Testis (tissue), 2 donors: ENCODE results near the gene CACNB4.

ENCODE experiments used
- CTCF ChIP-seq, 3 experiments: fragments of 450-650 bp in 2 of 3; fragments of 200-600 bp in 1 of 3; sonication (generic) in 1 of 3; IDR thresholded peaks; one replicate each; pipeline ENCODE4 v1.5.1; 2016 to 2019; ENCODE audit warnings: antibody characterized with exemption in 3 of 3, mild to moderate bottlenecking in 2 of 3, moderate library complexity in 1 of 3
- POLR2A ChIP-seq: fragments of 450-650 bp; IDR thresholded peaks from one replicate; pipeline ENCODE4 v1.6.1; 2017; ENCODE audit warnings: antibody characterized with exemption, mild to moderate bottlenecking, moderate library complexity

- TF ChIP-seq CTCF (IDR thresholded peaks at IDR 0.05) = no peak
- TF ChIP-seq POLR2A = no peak
Observed at GRCh38 chr2:151809073-151809383, 289.8 kb downstream of the CACNB4 start.
